Liver (tissue), 9 donors: Measurements from ENCODE around the gene BMAL1. TPM values are rescaled to one million over a fixed set of nuclear protein-coding genes. Genes with fewer than 3 reads are reported as not detected.
A peak's percentile ranks its signal among the peaks of the same experiment; 100 is the strongest.

Experiments used
- DNase-seq: peaks from one replicate; pipeline ENCODE4 v3.0.0-alpha.2; 2017; ENCODE audit warnings: low spot score
- H3K27ac ChIP-seq, 2 donors: one replicate each; pipeline ENCODE4 v1.7.0; 2013; ENCODE audit warnings: inconsistent platforms in 2 of 2, low read length in 2 of 2, control low read depth in 1 of 2, low read depth in 1 of 2, mild to moderate bottlenecking in 1 of 2
- H3K27me3 ChIP-seq, 4 donors: one replicate each; pipeline versions ENCODE4 v1.6.1 to v1.7.0; 2013; ENCODE audit warnings: low read length in 3 of 4, inconsistent platforms in 1 of 4, mild to moderate bottlenecking in 1 of 4, moderate library complexity in 1 of 4; ENCODE audit not compliant: control insufficient read depth in 4 of 4, insufficient read depth in 4 of 4
- H3K36me3 ChIP-seq, 4 donors: one replicate each; pipeline versions ENCODE4 v1.6.1 to v1.7.0; 2013; ENCODE audit warnings: low read length in 3 of 4, mild to moderate bottlenecking in 3 of 4, low read depth in 1 of 4, moderate library complexity in 1 of 4; ENCODE audit not compliant: control insufficient read depth in 4 of 4, insufficient read depth in 3 of 4
- H3K4me1 ChIP-seq, 4 donors: one replicate each; pipeline versions ENCODE4 v1.6.1 to v1.7.0; 2013; ENCODE audit warnings: low read length in 3 of 4, mild to moderate bottlenecking in 3 of 4, moderate library complexity in 1 of 4; ENCODE audit not compliant: control insufficient read depth in 4 of 4, insufficient read depth in 4 of 4
- H3K4me3 ChIP-seq, 3 donors: one replicate each; pipeline versions ENCODE4 v1.6.1 to v1.7.0; 2013; ENCODE audit warnings: low read length in 3 of 3, control low read depth in 1 of 3, low read depth in 1 of 3, mild to moderate bottlenecking in 1 of 3
- H3K9ac ChIP-seq, 2 donors: one replicate each; pipeline ENCODE4 v1.7.0; 2013; ENCODE audit warnings: low read length in 2 of 2, mild to moderate bottlenecking in 2 of 2, moderate library complexity in 2 of 2, control low read depth in 1 of 2, low read depth in 1 of 2
- H3K9me3 ChIP-seq, 4 donors: one replicate each; pipeline versions ENCODE4 v1.6.1 to v1.7.0; 2013; ENCODE audit warnings: low read length in 3 of 4; ENCODE audit not compliant: control insufficient read depth in 4 of 4
- EGR1 ChIP-seq, 2 donors: IDR thresholded peaks; 2 replicates each; pipeline ENCODE4 v1.6.1; 2016 to 2018; ENCODE audit warnings: antibody characterized with exemption in 2 of 2, low read depth in 2 of 2
- FOXA2 ChIP-seq: IDR thresholded peaks from 2 replicates; pipeline ENCODE4 v1.6.1; 2016; ENCODE audit warnings: antibody characterized with exemption
- GABPA ChIP-seq, 2 donors: IDR thresholded peaks in 1 of 2; conservative IDR thresholded peaks in 1 of 2; 2 replicates each; pipeline ENCODE4 v1.6.1; 2016; ENCODE audit warnings: antibody characterized with exemption in 2 of 2, mild to moderate bottlenecking in 1 of 2, moderate library complexity in 1 of 2
- HNF4A ChIP-seq, 2 donors: conservative IDR thresholded peaks; 2 replicates each; pipeline ENCODE4 v1.6.1; 2016; ENCODE audit warnings: antibody characterized with exemption in 2 of 2, mild to moderate bottlenecking in 2 of 2
- HNF4G ChIP-seq: IDR thresholded peaks from 2 replicates; pipeline ENCODE4 v1.6.1; 2016; ENCODE audit warnings: antibody characterized with exemption
- JUND ChIP-seq, 2 donors: IDR thresholded peaks; 2 replicates each; pipeline ENCODE4 v1.6.1; 2016; ENCODE audit warnings: antibody characterized with exemption in 2 of 2
- NR2F2 ChIP-seq: IDR thresholded peaks from 2 replicates; pipeline ENCODE4 v1.6.1; 2016; ENCODE audit warnings: antibody characterized with exemption
- RAD21 ChIP-seq, 2 donors: IDR thresholded peaks; 2 replicates each; pipeline ENCODE4 v1.6.1; 2016; ENCODE audit warnings: antibody characterized with exemption in 2 of 2, mild to moderate bottlenecking in 2 of 2
- RXRA ChIP-seq, 2 donors: IDR thresholded peaks; 2 replicates each; pipeline ENCODE4 v1.6.1; 2017 to 2018; ENCODE audit warnings: antibody characterized with exemption in 2 of 2, mild to moderate bottlenecking in 1 of 2
- YY1 ChIP-seq: IDR thresholded peaks from 2 replicates; pipeline ENCODE4 v1.6.1; 2016; ENCODE audit warnings: antibody characterized with exemption, mild to moderate bottlenecking
- WGBS: extraction: QIAGEN DNeasy Blood & Tissue Kit; methylation state at CpG from one replicate; pipeline ENCODE4 v1.1.7; 2013; 5-methylcytosine and 5-hydroxymethylcytosine counted together
- polyA plus RNA-seq, 2 donors: library from polyadenylated mRNA; stranded (reverse) in 1 of 2; unstranded in 1 of 2; fragments of 200-250 nt in 1 of 2; fragments of >200 nt in 1 of 2; fragmentation: Nextera tagmentation in 1 of 2; extraction: Ambion mirVana in 1 of 2; gene quantifications; one replicate each; pipeline versions ENCODE4 v1.2.1 to v1.2.3, GENCODE V29; 2013 to 2015
- total RNA-seq, 2 donors: library from RNA; depleted of rRNA; stranded (reverse); fragments of >200 nt; gene quantifications; one replicate each; pipeline ENCODE4 v1.2.3, GENCODE V29; 2014
- TF ChIP-seq, protein P1 (sequence below): IDR thresholded peaks from 2 replicates; pipeline ENCODE4 v1.6.1; 2016; ENCODE audit warnings: antibody characterized with exemption
- TF ChIP-seq, protein P2 (sequence below): IDR thresholded peaks from 2 replicates; pipeline ENCODE4 v1.6.1; 2016; ENCODE audit warnings: antibody characterized with exemption, mild to moderate bottlenecking
- TF ChIP-seq, protein P3 (sequence below): IDR thresholded peaks from 2 replicates; pipeline ENCODE4 v1.6.1; 2016; ENCODE audit warnings: antibody characterized with exemption
- TF ChIP-seq, protein P4 (sequence below): IDR thresholded peaks from 2 replicates; pipeline ENCODE4 v1.6.1; 2016; ENCODE audit warnings: antibody characterized with exemption
- TF ChIP-seq, protein P5 (sequence below): fragments of 150-350 bp; IDR thresholded peaks from 2 replicates; pipeline ENCODE4 v1.5.1; 2017; ENCODE audit warnings: improper control_type of control experiment, low read depth, low read length; ENCODE audit not compliant: missing input control
- donor health status: healthy.
- donor health status: healthy.
- donor health status: healthy.
- donor health status: healthy.
- donor health status: healthy.

The BMAL1 gene
- total and polyA plus RNA-seq, 4 donors: 4.7 to 39.0 (median 15.0) TPM

DNA sequence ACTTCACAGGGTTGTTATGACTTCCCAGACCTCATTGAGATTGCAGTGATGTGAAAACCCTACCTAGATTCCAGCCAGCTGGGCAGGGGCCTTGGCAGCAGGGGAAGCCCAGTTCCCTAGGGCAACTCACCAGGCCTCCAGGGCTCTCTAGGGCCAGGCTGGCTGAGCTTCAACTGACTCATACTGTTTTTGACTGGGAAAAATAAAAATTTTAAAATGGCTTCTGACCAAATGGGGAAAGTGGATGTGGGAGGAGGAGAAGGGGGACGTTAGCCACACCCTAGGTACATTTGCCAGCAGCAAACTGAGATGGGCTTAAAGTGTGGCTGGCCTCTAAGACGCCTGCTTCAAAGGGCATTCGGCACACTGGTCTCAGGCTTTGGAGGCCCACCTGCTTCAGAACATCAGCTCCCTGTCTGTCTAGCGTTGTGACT, 39.0 kb downstream of the BMAL1 start:
- 89% methylated on average over 4 of the region's 4 CpGs for WGBS
- H3K4me1 ChIP-seq: peaks cover 18 to 63% (median 49%) of the 10 kb centered on the region in 4 donors
- TF ChIP-seq NR2F2 (no peak), RXRA (IDR thresholded peaks at IDR 0.05) (no peak), FOXA2 (no peak), RAD21 (IDR thresholded peaks at IDR 0.05) (no peak), EGR1 (IDR thresholded peaks at IDR 0.05; ENCODE audit: low read depth in 2 of 2) (no peak), YY1 (no peak), GABPA (IDR thresholded peaks at IDR 0.05 in 1 of 2, conservative IDR thresholded peaks at IDR 0.05 in 1 of 2) (no peak), HNF4G (no peak), HNF4A (conservative IDR thresholded peaks at IDR 0.05) (no peak), JUND (IDR thresholded peaks at IDR 0.05) (no peak)
- TF ChIP-seq, protein P1, sequence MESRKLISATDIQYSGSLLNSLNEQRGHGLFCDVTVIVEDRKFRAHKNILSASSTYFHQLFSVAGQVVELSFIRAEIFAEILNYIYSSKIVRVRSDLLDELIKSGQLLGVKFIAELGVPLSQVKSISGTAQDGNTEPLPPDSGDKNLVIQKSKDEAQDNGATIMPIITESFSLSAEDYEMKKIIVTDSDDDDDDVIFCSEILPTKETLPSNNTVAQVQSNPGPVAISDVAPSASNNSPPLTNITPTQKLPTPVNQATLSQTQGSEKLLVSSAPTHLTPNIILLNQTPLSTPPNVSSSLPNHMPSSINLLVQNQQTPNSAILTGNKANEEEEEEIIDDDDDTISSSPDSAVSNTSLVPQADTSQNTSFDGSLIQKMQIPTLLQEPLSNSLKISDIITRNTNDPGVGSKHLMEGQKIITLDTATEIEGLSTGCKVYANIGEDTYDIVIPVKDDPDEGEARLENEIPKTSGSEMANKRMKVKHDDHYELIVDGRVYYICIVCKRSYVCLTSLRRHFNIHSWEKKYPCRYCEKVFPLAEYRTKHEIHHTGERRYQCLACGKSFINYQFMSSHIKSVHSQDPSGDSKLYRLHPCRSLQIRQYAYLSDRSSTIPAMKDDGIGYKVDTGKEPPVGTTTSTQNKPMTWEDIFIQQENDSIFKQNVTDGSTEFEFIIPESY: no peak
- TF ChIP-seq, protein P2, sequence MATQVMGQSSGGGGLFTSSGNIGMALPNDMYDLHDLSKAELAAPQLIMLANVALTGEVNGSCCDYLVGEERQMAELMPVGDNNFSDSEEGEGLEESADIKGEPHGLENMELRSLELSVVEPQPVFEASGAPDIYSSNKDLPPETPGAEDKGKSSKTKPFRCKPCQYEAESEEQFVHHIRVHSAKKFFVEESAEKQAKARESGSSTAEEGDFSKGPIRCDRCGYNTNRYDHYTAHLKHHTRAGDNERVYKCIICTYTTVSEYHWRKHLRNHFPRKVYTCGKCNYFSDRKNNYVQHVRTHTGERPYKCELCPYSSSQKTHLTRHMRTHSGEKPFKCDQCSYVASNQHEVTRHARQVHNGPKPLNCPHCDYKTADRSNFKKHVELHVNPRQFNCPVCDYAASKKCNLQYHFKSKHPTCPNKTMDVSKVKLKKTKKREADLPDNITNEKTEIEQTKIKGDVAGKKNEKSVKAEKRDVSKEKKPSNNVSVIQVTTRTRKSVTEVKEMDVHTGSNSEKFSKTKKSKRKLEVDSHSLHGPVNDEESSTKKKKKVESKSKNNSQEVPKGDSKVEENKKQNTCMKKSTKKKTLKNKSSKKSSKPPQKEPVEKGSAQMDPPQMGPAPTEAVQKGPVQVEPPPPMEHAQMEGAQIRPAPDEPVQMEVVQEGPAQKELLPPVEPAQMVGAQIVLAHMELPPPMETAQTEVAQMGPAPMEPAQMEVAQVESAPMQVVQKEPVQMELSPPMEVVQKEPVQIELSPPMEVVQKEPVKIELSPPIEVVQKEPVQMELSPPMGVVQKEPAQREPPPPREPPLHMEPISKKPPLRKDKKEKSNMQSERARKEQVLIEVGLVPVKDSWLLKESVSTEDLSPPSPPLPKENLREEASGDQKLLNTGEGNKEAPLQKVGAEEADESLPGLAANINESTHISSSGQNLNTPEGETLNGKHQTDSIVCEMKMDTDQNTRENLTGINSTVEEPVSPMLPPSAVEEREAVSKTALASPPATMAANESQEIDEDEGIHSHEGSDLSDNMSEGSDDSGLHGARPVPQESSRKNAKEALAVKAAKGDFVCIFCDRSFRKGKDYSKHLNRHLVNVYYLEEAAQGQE: no peak
- TF ChIP-seq, protein P3, sequence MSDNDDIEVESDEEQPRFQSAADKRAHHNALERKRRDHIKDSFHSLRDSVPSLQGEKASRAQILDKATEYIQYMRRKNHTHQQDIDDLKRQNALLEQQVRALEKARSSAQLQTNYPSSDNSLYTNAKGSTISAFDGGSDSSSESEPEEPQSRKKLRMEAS: no peak
- TF ChIP-seq, protein P4, sequence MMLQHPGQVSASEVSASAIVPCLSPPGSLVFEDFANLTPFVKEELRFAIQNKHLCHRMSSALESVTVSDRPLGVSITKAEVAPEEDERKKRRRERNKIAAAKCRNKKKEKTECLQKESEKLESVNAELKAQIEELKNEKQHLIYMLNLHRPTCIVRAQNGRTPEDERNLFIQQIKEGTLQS: no peak
- TF ChIP-seq, protein P5, sequence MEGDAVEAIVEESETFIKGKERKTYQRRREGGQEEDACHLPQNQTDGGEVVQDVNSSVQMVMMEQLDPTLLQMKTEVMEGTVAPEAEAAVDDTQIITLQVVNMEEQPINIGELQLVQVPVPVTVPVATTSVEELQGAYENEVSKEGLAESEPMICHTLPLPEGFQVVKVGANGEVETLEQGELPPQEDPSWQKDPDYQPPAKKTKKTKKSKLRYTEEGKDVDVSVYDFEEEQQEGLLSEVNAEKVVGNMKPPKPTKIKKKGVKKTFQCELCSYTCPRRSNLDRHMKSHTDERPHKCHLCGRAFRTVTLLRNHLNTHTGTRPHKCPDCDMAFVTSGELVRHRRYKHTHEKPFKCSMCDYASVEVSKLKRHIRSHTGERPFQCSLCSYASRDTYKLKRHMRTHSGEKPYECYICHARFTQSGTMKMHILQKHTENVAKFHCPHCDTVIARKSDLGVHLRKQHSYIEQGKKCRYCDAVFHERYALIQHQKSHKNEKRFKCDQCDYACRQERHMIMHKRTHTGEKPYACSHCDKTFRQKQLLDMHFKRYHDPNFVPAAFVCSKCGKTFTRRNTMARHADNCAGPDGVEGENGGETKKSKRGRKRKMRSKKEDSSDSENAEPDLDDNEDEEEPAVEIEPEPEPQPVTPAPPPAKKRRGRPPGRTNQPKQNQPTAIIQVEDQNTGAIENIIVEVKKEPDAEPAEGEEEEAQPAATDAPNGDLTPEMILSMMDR: no peak

More for the DNA sequence above, 39.0 kb downstream of the BMAL1 start:
- no peaks in the 10 kb centered on the region for H3K36me3 ChIP-seq
- no peak for DNase-seq
- no peaks in the 10 kb centered on the region for H3K27me3 ChIP-seq
- H3K4me3 ChIP-seq: no peak overlapping the region
- H3K27ac ChIP-seq: peak overlapping the region in 1 of 2 donors; percentile 46
- no peak overlapping the region for H3K9ac ChIP-seq
- H3K9me3 ChIP-seq: no peaks in the 10 kb centered on the region
